Upper lobe of left lung (tissue), 4 donors: ENCODE results near the gene BRAT1.

Experiments used
- EP300 ChIP-seq, 4 donors: sonication (generic); formaldehyde crosslinking; IDR thresholded peaks; one replicate each; pipeline ENCODE4 v1.5.1; 2017; ENCODE audit warnings: antibody characterized with exemption in 4 of 4, control low read depth in 2 of 4
- POLR2A ChIP-seq, 4 donors: fragments of 450-650 bp; IDR thresholded peaks; one replicate each; pipeline ENCODE4 v1.5.1; 2016 to 2017; ENCODE audit warnings: antibody characterized with exemption in 4 of 4, mild to moderate bottlenecking in 2 of 4
- POLR2AphosphoS5 ChIP-seq, 2 donors: sonication (generic); formaldehyde crosslinking; IDR thresholded peaks; one replicate each; pipeline ENCODE4 v1.5.1; 2017; ENCODE audit warnings: antibody characterized with exemption in 2 of 2
- TF ChIP-seq, protein P1 (sequence below), 6 experiments: fragments of 450-650 bp in 4 of 6; fragments of 200-600 bp in 2 of 6; sonication (generic) in 2 of 6; IDR thresholded peaks; one replicate each; pipeline ENCODE4 v1.5.1; 2016 to 2019; ENCODE audit warnings: antibody characterized with exemption in 6 of 6

DNA sequence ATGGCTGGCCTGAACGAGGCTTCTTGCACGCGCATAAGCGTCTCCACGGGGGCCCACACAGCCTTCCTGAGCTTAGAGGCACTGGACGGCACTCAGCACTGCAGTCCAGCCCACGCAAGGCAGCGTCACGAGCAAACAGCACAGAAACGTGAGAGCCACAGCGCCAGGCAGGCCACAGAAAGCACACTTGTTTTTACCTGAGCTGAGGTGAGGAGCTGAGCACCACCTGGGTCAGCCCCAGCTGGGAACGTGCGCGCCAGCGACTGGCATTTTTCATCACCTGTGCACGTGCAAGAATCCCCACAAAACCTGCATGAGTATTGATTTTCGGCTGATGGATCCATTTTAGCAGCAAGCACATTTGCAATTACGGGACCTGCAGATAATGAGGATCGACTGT, 30.1 kb upstream of the BRAT1 start:
- TF ChIP-seq, protein P1, sequence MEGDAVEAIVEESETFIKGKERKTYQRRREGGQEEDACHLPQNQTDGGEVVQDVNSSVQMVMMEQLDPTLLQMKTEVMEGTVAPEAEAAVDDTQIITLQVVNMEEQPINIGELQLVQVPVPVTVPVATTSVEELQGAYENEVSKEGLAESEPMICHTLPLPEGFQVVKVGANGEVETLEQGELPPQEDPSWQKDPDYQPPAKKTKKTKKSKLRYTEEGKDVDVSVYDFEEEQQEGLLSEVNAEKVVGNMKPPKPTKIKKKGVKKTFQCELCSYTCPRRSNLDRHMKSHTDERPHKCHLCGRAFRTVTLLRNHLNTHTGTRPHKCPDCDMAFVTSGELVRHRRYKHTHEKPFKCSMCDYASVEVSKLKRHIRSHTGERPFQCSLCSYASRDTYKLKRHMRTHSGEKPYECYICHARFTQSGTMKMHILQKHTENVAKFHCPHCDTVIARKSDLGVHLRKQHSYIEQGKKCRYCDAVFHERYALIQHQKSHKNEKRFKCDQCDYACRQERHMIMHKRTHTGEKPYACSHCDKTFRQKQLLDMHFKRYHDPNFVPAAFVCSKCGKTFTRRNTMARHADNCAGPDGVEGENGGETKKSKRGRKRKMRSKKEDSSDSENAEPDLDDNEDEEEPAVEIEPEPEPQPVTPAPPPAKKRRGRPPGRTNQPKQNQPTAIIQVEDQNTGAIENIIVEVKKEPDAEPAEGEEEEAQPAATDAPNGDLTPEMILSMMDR (IDR thresholded peaks at IDR 0.05) = no peak
- TF ChIP-seq POLR2A (IDR thresholded peaks at IDR 0.05) (no peak), POLR2AphosphoS5 (IDR thresholded peaks at IDR 0.05) (no peak), EP300 (IDR thresholded peaks at IDR 0.05) (no peak)
